Mucosa of stomach (tissue), 1 donor: ENCODE results near the gene ABCB8.

Source experiments
- H3K27me3 ChIP-seq: one replicate; pipeline ENCODE4 v1.7.0; 2013; ENCODE audit warnings: mild to moderate bottlenecking, low read length; ENCODE audit not compliant: control insufficient read depth, insufficient read depth
- H3K36me3 ChIP-seq: one replicate; pipeline ENCODE4 v1.7.0; 2013; ENCODE audit warnings: low read length; ENCODE audit not compliant: control insufficient read depth, insufficient read depth
- H3K4me1 ChIP-seq: one replicate; pipeline ENCODE4 v1.7.0; 2013; ENCODE audit warnings: mild to moderate bottlenecking, low read length; ENCODE audit not compliant: control insufficient read depth, insufficient read depth
- H3K4me3 ChIP-seq: one replicate; pipeline ENCODE4 v1.7.0; 2013; ENCODE audit warnings: low read length
- H3K9ac ChIP-seq: one replicate; pipeline ENCODE4 v1.7.0; 2013; ENCODE audit warnings: mild to moderate bottlenecking, low read length, moderate library complexity
- H3K9me3 ChIP-seq: one replicate; pipeline ENCODE4 v1.7.0; 2013; ENCODE audit warnings: mild to moderate bottlenecking, low read length, moderate library complexity; ENCODE audit not compliant: control insufficient read depth
- donor health status: Pancreatic carcinoma.

The ABCB8 gene

GRCh38 chr7:151076863-151077704, 48.8 kb downstream of the ABCB8 start:
- Histone ChIP-seq H3K36me3 (peaks cover 11% of the 10 kb centered on the region), H3K4me3 (no peak overlapping the region), H3K4me1 (peaks cover 38% of the 10 kb centered on the region), H3K27me3 (no peaks in the 10 kb centered on the region), H3K9me3 (no peaks in the 10 kb centered on the region), H3K9ac (no peak overlapping the region)

- peaks cover 45% of the 10 kb centered on the region for H3K4me1 ChIP-seq
- no peaks in the 10 kb centered on the region for H3K27me3 ChIP-seq
- no peak overlapping the region for H3K4me3 ChIP-seq
- peaks cover 11% of the 10 kb centered on the region for H3K36me3 ChIP-seq
- H3K9ac ChIP-seq = no peak overlapping the region
- no peaks in the 10 kb centered on the region for H3K9me3 ChIP-seq
Measured at GRCh38 chr7:151077705-151078232, 49.5 kb downstream of the ABCB8 start.

GRCh38 chr7:151078233-151079040, 50.2 kb downstream of the ABCB8 start:
- H3K4me1 ChIP-seq = peaks cover 45% of the 10 kb centered on the region
- H3K4me3 ChIP-seq = no peak overlapping the region
- H3K9me3 ChIP-seq = no peaks in the 10 kb centered on the region
- no peaks in the 10 kb centered on the region for H3K27me3 ChIP-seq
- H3K36me3 ChIP-seq = peaks cover 11% of the 10 kb centered on the region
- no peak overlapping the region for H3K9ac ChIP-seq

GRCh38 chr7:151079199-151079910, 51.1 kb downstream of the ABCB8 start:
- Histone ChIP-seq H3K9ac (peak overlapping the region; percentile 90), H3K27me3 (no peaks in the 10 kb centered on the region), H3K4me3 (peak overlapping the region; percentile 80), H3K9me3 (no peaks in the 10 kb centered on the region), H3K36me3 (peaks cover 11% of the 10 kb centered on the region), H3K4me1 (peaks cover 50% of the 10 kb centered on the region)

GRCh38 chr7:151080067-151080521, 51.8 kb downstream of the ABCB8 start:
- peak overlapping the region; percentile 90 for H3K9ac ChIP-seq

GRCh38 chr7:151080522-151081169, 52.4 kb downstream of the ABCB8 start, which contains the start of gene FASTK:
FASTK (minus strand) TSS chr7:151080809; CDS start chr7:151080766, 43 bp downstream.
- Histone ChIP-seq H3K27me3 (no peaks in the 10 kb centered on the region), H3K4me3 (peak within 1 kb of the TSS; percentile 80), H3K4me1 (peaks cover 59% of the 10 kb centered on the region), H3K9ac (peak within 1 kb of the TSS; percentile 90), H3K9me3 (no peaks in the 10 kb centered on the region), H3K36me3 (no peaks in the 10 kb centered on the region)

More at GRCh38 chr7:151080067-151080521, 51.8 kb downstream of the ABCB8 start:
- Histone ChIP-seq H3K4me1 (peaks cover 54% of the 10 kb centered on the region), H3K4me3 (peak overlapping the region; percentile 80), H3K9me3 (no peaks in the 10 kb centered on the region), H3K36me3 (peaks cover 5% of the 10 kb centered on the region), H3K27me3 (no peaks in the 10 kb centered on the region)

GRCh38 chr7:151081170-151082101, 53.2 kb downstream of the ABCB8 start:
- Histone ChIP-seq H3K9ac (peak overlapping the region; percentile 90), H3K4me1 (peaks cover 62% of the 10 kb centered on the region), H3K9me3 (no peaks in the 10 kb centered on the region), H3K4me3 (peak overlapping the region; percentile 24), H3K27me3 (no peaks in the 10 kb centered on the region), H3K36me3 (no peaks in the 10 kb centered on the region)

GRCh38 chr7:151082141-151083070, 54.2 kb downstream of the ABCB8 start:
- Histone ChIP-seq H3K9me3 (no peaks in the 10 kb centered on the region), H3K27me3 (no peaks in the 10 kb centered on the region), H3K4me1 (peaks cover 61% of the 10 kb centered on the region), H3K36me3 (no peaks in the 10 kb centered on the region), H3K9ac (peak overlapping the region; percentile 90), H3K4me3 (peak overlapping the region; percentile 97)

- Histone ChIP-seq H3K4me1 (peaks cover 61% of the 10 kb centered on the region), H3K4me3 (peak within 1 kb of the TSS; percentile 97), H3K9ac (peak within 1 kb of the TSS; percentile 90), H3K9me3 (no peaks in the 10 kb centered on the region), H3K27me3 (peaks cover 4% of the 10 kb centered on the region), H3K36me3 (no peaks in the 10 kb centered on the region)
Measured at GRCh38 chr7:151083071-151083823, 55.0 kb downstream of the ABCB8 start, which contains the start of gene TMUB1. TMUB1 (minus strand) TSS chr7:151083493; CDS start chr7:151082563, 930 bp downstream.
